DOHH2 (cell line): ENCODE data around the gene TDRD7.

ENCODE experiments used
- EZH2phosphoT487 ChIP-seq: fragments of 200-600 bp; sonication (generic); IDR thresholded peaks from 2 replicates; pipeline ENCODE4 v1.6.1; 2017; ENCODE audit warnings: borderline replicate concordance, mild to moderate bottlenecking, antibody characterized with exemption, low read length, moderate library complexity, mixed read lengths
- TF ChIP-seq, protein P1 (sequence below): fragments of 200-600 bp; sonication (generic); IDR thresholded peaks from one replicate; pipeline ENCODE4 v1.5.1; 2014; ENCODE audit warnings: antibody characterized with exemption, mild to moderate bottlenecking, low read depth, low read length; ENCODE audit not compliant: poor library complexity, severe bottlenecking

DNA sequence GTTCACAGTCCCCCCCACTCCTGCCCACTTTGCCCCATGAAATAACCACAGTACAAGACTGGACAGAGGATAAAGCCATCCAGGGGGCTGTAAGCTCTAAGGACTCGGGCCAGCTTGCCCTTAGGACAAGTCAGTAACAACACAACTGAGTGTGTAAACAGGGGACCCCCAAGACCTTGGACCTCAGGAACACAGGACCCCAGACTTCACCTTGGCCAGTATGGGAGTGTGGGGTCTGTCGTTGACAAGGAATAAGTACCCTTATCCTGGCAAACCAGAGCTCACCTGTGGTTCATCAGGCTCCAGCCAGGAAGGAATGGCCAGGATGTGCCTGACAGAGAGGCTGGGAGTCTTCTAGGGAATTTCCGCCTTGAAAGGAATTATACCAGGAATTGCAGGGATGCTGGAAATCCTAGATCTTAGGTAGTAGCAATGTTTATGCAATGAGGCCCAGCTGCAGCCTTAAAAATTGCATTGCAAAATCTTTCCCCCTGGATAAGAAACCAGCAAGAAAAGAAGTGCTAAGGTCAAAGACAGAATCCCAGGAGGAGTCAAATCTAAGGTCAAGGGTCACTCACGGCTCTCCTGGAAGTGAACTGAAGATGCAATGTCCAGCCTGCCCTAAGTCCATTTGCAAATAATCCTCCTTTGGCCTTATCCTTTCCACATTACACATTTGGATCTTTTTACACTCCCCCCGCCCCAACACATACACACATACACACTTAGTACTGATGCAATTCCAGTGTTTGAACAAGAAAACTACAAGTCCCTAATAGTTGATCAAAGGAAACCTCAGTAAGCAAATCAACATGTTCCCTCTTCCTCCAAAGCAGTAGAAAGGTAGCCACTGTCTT lies 27.3 kb upstream of the TDRD7 start:
- TF ChIP-seq, protein P1, sequence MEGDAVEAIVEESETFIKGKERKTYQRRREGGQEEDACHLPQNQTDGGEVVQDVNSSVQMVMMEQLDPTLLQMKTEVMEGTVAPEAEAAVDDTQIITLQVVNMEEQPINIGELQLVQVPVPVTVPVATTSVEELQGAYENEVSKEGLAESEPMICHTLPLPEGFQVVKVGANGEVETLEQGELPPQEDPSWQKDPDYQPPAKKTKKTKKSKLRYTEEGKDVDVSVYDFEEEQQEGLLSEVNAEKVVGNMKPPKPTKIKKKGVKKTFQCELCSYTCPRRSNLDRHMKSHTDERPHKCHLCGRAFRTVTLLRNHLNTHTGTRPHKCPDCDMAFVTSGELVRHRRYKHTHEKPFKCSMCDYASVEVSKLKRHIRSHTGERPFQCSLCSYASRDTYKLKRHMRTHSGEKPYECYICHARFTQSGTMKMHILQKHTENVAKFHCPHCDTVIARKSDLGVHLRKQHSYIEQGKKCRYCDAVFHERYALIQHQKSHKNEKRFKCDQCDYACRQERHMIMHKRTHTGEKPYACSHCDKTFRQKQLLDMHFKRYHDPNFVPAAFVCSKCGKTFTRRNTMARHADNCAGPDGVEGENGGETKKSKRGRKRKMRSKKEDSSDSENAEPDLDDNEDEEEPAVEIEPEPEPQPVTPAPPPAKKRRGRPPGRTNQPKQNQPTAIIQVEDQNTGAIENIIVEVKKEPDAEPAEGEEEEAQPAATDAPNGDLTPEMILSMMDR: no peak
- TF ChIP-seq EZH2phosphoT487: no peak
